ENCODE data around the gene ZNF277.

DNA sequence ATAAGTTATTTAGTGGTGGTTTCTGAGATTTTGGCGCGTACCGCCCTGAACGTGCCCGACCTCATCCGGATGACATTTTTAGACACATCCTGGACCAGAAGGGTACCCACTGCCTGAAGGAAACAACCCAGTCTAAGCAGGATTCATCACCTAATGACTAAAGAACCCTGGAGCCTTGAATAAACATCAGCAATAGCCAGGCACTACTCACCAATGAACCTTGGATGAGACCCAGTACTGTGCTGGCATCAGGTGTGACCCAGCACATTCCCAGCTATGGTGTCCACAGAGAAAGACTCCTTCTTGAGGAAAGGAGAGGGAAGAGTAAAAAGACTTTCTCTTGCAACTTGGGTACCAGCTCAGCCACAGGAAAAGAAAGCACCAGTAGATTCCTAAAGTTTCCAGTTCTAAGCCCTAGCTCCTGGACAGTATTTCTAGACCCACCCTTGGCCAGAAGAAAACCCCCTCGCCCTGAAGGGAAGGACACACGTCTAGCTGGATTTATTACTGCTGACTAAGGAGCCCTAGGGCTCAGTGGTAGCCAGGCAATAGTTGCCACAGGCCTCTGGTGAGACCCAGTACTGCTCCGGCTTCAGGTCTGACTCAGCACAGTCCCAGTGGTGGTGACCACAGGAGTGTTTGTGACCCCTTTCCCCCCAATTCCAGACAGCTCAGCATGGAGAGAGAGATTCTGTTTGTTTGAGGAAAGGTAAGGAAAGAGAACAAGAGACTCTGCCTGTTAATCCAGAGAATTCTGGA lies 32.5 kb downstream of the ZNF277 start:
- TF ChIP-seq GLIS3 (CRISPR knock-in tag; IDR thresholded peaks at IDR 0.05) = no peak
- TF ChIP-seq, protein P1, sequence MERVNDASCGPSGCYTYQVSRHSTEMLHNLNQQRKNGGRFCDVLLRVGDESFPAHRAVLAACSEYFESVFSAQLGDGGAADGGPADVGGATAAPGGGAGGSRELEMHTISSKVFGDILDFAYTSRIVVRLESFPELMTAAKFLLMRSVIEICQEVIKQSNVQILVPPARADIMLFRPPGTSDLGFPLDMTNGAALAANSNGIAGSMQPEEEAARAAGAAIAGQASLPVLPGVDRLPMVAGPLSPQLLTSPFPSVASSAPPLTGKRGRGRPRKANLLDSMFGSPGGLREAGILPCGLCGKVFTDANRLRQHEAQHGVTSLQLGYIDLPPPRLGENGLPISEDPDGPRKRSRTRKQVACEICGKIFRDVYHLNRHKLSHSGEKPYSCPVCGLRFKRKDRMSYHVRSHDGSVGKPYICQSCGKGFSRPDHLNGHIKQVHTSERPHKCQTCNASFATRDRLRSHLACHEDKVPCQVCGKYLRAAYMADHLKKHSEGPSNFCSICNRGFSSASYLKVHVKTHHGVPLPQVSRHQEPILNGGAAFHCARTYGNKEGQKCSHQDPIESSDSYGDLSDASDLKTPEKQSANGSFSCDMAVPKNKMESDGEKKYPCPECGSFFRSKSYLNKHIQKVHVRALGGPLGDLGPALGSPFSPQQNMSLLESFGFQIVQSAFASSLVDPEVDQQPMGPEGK (CRISPR knock-in tag; IDR thresholded peaks at IDR 0.05; ENCODE audit: borderline replicate concordance) = no peak
- no peak for TF ChIP-seq TOX (CRISPR knock-in tag; IDR thresholded peaks at IDR 0.05; ENCODE audit: borderline replicate concordance)
- TF ChIP-seq ARNTL (CRISPR knock-in tag; IDR thresholded peaks at IDR 0.05; ENCODE audit: borderline replicate concordance, low read depth) = no peak
- TF ChIP-seq ZC3H10 (CRISPR knock-in tag; IDR thresholded peaks at IDR 0.05) = no peak
- no peak for TF ChIP-seq CSRNP3 (CRISPR knock-in tag; IDR thresholded peaks at IDR 0.05)
- no peak for TF ChIP-seq ZFP3 (CRISPR knock-in tag; IDR thresholded peaks at IDR 0.05)
- no peak for TF ChIP-seq SNAI2 (CRISPR knock-in tag; IDR thresholded peaks at IDR 0.05)
- no peak for TF ChIP-seq ZNF8 (CRISPR knock-in tag; IDR thresholded peaks at IDR 0.05)
- TF ChIP-seq, protein P2, sequence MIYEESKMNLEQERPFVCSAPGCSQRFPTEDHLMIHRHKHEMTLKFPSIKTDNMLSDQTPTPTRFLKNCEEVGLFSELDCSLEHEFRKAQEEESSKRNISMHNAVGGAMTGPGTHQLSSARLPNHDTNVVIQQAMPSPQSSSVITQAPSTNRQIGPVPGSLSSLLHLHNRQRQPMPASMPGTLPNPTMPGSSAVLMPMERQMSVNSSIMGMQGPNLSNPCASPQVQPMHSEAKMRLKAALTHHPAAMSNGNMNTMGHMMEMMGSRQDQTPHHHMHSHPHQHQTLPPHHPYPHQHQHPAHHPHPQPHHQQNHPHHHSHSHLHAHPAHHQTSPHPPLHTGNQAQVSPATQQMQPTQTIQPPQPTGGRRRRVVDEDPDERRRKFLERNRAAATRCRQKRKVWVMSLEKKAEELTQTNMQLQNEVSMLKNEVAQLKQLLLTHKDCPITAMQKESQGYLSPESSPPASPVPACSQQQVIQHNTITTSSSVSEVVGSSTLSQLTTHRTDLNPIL (CRISPR knock-in tag; IDR thresholded peaks at IDR 0.05; ENCODE audit: low read depth) = no peak

All from SK-N-SH treated with all-trans-retinoic acid at 6 μM for 48 hours (cell line).